GM23248 (cell line): ENCODE data around the gene MOV10L1. TPM values are rescaled to one million over a fixed set of nuclear protein-coding genes. Genes with fewer than 3 reads are reported as not detected.

Experiments
- DNase-seq: peaks from one replicate; pipeline ENCODE4 v3.0.0-alpha.2; 2015
- H2AFZ ChIP-seq: fragments of 200-600 bp; sonication (generic); 2 replicates; pipeline ENCODE4 v1.6.1; 2016; ENCODE audit warnings: antibody characterized with exemption
- H3F3A ChIP-seq: fragments of 200-600 bp; sonication (generic); 2 replicates; pipeline ENCODE4 v1.6.1; 2016; ENCODE audit warnings: mild to moderate bottlenecking, antibody characterized with exemption, mixed run types; ENCODE audit not compliant: insufficient read depth
- H3K27ac ChIP-seq: fragments of 200-600 bp; sonication (generic); 2 replicates; pipeline ENCODE4 v1.5.1; 2016; ENCODE audit warnings: mild to moderate bottlenecking
- H3K27me3 ChIP-seq: fragments of 200-600 bp; sonication (generic); replicated peaks from 2 replicates; pipeline ENCODE4 v1.6.1; 2016; ENCODE audit warnings: mild to moderate bottlenecking; ENCODE audit not compliant: insufficient read depth
- H3K36me3 ChIP-seq: fragments of 200-600 bp; sonication (generic); 2 replicates; pipeline ENCODE4 v1.6.1; 2016; ENCODE audit warnings: low read depth, mild to moderate bottlenecking
- H3K4me1 ChIP-seq: fragments of 200-600 bp; sonication (generic); 2 replicates; pipeline ENCODE4 v1.6.1; 2016; ENCODE audit warnings: mild to moderate bottlenecking; ENCODE audit not compliant: insufficient read depth
- H3K4me2 ChIP-seq: fragments of 200-600 bp; sonication (generic); one replicate; pipeline ENCODE4 v1.6.1; 2016; ENCODE audit warnings: mild to moderate bottlenecking; ENCODE audit not compliant: unreplicated experiment
- H3K4me3 ChIP-seq: fragments of 200-600 bp; sonication (generic); 2 replicates; pipeline ENCODE4 v1.5.1; 2016; ENCODE audit warnings: mild to moderate bottlenecking
- H3K79me2 ChIP-seq: fragments of 200-600 bp; sonication (generic); 2 replicates; pipeline ENCODE4 v1.6.1; 2016; ENCODE audit warnings: mild to moderate bottlenecking; ENCODE audit not compliant: insufficient read depth
- H3K9ac ChIP-seq: fragments of 200-600 bp; sonication (generic); 2 replicates; pipeline ENCODE4 v1.6.1; 2016; ENCODE audit warnings: mild to moderate bottlenecking
- H3K9me2 ChIP-seq: fragments of 200-600 bp; sonication (generic); 2 replicates; pipeline ENCODE4 v1.6.1; 2016; ENCODE audit warnings: mixed run types, mild to moderate bottlenecking, moderate library complexity; ENCODE audit not compliant: insufficient read depth
- H3K9me3 ChIP-seq: fragments of 200-600 bp; sonication (generic); one replicate; pipeline ENCODE4 v1.6.1; 2017; ENCODE audit warnings: low read depth
- H4K20me1 ChIP-seq: fragments of 200-600 bp; sonication (generic); 2 replicates; pipeline ENCODE4 v1.6.0; 2016; ENCODE audit not compliant: insufficient read depth
- EZH2 ChIP-seq: fragments of 200-600 bp; sonication (generic); IDR thresholded peaks from 2 replicates; pipeline ENCODE4 v1.6.1; 2018; ENCODE audit warnings: antibody characterized with exemption, mild to moderate bottlenecking; ENCODE audit not compliant: insufficient read depth, poor library complexity, severe bottlenecking
- EZH2phosphoT487 ChIP-seq: fragments of 200-600 bp; sonication (generic); IDR thresholded peaks from 2 replicates; pipeline ENCODE4 v1.6.1; 2018; ENCODE audit warnings: antibody characterized with exemption, moderate library complexity, mild to moderate bottlenecking, low read depth; ENCODE audit not compliant: insufficient read depth
- WGBS, 2 experiments: methylation state at CpG; one replicate each; pipeline ENCODE4 v1.1.6; 2015 to 2017; ENCODE audit warnings: low lambda C conversion rate in 2 of 2, low coverage in 1 of 2; ENCODE audit errors: missing lambda C conversion rate in 2 of 2; 5-methylcytosine and 5-hydroxymethylcytosine counted together
- in situ Hi-C: fragments of 300-500 bp; cut with MboI; formaldehyde crosslinking; loops from 2 replicates; pipeline ENCODE4 v1.15.0; 2020
- polyA plus RNA-seq: library from polyadenylated mRNA; unstranded; fragments of >200 nt; fragmentation: Nextera tagmentation; extraction: Ambion mirVana; gene quantifications from 2 replicates; pipeline ENCODE4 v1.2.1, GENCODE V29; 2016
- total RNA-seq: library from RNA; depleted of rRNA; stranded (reverse); fragments of >200 nt; shearing (Covaris generic); gene quantifications from 2 replicates; pipeline ENCODE4 v1.2.3, GENCODE V29; 2014

Gene MOV10L1
- total and polyA plus RNA-seq, 2 experiments from 2014 or later = not detected

DNA sequence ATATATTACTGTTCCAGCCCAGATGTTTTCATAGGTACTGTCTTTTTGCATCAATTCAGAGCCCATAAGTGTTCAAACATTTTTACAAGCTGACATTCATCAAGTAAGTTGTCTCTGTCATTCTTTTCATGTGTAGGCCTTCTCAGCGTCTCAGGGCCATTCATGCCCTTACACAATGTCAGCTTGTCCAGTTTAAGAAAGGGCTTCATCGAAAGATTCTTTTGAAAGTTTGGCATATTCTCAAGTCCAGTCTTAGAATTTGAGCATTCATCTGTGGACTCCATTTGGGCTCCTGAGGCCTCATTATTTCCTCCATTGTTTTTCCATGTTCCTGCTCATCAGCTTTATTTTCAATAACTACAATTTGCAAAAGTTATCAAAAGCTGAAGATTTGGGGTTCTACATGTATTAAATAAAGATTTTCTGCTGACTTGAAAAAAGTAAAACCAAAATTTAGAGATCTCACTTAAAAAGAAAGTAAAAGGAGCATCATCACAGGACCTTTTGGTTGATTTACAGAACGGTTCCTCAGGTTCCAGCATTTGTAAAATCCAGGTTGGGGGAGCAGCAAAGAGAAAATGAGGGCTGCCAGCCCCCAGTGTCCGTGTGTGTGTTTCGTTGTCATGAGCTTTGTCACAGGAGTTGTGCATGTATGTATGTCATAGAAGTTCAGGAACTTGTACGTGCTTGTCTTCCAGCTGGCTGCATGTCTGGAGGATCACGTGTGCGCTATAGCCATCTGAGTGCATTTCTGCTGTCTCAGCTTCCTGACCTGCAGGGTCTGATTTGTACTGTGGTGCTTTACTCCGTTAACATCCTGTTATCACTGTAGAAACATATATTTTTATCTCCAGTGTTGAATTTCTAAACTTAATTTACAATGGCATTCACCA, 15.6 kb downstream of the MOV10L1 start:
- no peaks in the 10 kb centered on the region for H4K20me1 ChIP-seq
- in situ Hi-C loops = no loop called here
- no peaks in the 10 kb centered on the region for H3F3A ChIP-seq
- no peak for DNase-seq
- H3K4me2 ChIP-seq = no peak overlapping the region
- H3K27me3 ChIP-seq = peaks cover 6% of the 10 kb centered on the region; the same call in 1 of the 2 replicates
- no peak overlapping the region for H2AFZ ChIP-seq
- no peaks in the 10 kb centered on the region for H3K79me2 ChIP-seq
- no peak overlapping the region for H3K9ac ChIP-seq
- H3K4me1 ChIP-seq = no peaks in the 10 kb centered on the region
- H3K36me3 ChIP-seq = no peaks in the 10 kb centered on the region
- no peaks in the 10 kb centered on the region for H3K9me3 ChIP-seq
- 64 to 68% methylated on average over 9 of the region's 9 CpGs for WGBS, 2 experiments
- no peak for TF ChIP-seq EZH2
- no peak overlapping the region for H3K4me3 ChIP-seq
- no peaks in the 10 kb centered on the region for H3K9me2 ChIP-seq
- H3K27ac ChIP-seq = no peak overlapping the region

DNA sequence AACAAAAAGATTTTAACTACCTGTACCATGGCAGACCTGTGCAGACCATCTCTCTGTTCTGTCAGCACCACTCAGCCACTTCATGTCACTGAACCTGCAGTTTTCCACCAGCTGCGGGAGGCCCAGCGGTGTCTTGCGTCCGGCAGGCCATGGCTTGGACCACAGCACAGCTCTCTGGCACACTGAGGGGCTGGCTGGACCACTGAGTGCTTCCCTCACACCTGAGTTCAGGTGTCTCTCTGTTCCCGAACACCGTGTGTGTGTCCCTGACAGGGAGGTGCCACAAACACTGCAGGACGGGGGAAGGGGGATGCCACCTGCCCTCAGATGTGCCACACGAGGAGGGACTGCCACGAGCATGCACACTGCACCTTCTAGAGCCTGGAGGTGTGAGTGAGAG, 17.7 kb downstream of the MOV10L1 start:
- DNase-seq = no peak
- Histone ChIP-seq H3K9ac (no peak overlapping the region), H4K20me1 (no peaks in the 10 kb centered on the region), H3K9me3 (no peaks in the 10 kb centered on the region), H3K9me2 (no peaks in the 10 kb centered on the region), H2AFZ (no peak overlapping the region), H3K27me3 (no peaks in the 10 kb centered on the region), H3F3A (no peaks in the 10 kb centered on the region), H3K4me3 (no peak overlapping the region), H3K79me2 (no peaks in the 10 kb centered on the region), H3K27ac (no peak overlapping the region), H3K4me1 (peaks cover 3% of the 10 kb centered on the region; the same call in 1 of the 2 replicates), H3K4me2 (no peak overlapping the region), H3K36me3 (no peaks in the 10 kb centered on the region)
- 62 to 71% methylated on average over 9 of the region's 9 CpGs for WGBS, 2 experiments
- no peak for TF ChIP-seq EZH2phosphoT487
- in situ Hi-C loops = no loop called here

DNA sequence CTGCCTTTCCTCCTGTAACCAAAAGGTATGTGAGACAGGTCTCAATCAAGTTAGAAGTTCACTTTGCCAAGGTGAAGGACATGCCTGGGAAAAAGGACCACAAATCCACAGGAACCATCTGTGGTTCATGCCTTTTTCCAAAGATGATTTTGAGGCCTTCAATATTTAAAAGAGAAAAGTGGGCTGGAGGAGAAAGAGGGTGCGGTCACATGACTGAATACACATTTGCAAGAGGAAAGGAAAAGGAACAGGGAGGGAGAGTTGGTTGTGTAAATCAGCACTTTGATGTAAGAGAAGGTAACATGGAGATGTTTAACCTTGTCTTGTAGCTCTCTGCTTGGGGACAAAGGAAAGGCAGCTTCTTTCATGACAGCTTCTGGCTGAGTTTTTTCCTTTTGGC, 21.2 kb downstream of the MOV10L1 start:
- H3K9me2 ChIP-seq = no peaks in the 10 kb centered on the region
- no peak for DNase-seq
- no peaks in the 10 kb centered on the region for H3K79me2 ChIP-seq
- no peaks in the 10 kb centered on the region for H3K36me3 ChIP-seq
- no peak overlapping the region for H3K9ac ChIP-seq
- H2AFZ ChIP-seq = no peak overlapping the region
- no peaks in the 10 kb centered on the region for H3K9me3 ChIP-seq
- H3F3A ChIP-seq = no peaks in the 10 kb centered on the region; the same call in 1 of the 2 replicates
- H3K4me3 ChIP-seq = no peak overlapping the region
- H3K4me2 ChIP-seq = no peak overlapping the region
- in situ Hi-C loops = no loop called here
- H4K20me1 ChIP-seq = no peaks in the 10 kb centered on the region
- H3K27me3 ChIP-seq = no peaks in the 10 kb centered on the region
- WGBS, 2 experiments = 95 to 100% methylated on average over 1 of the region's 1 CpG
- H3K27ac ChIP-seq = no peak overlapping the region
- TF ChIP-seq EZH2phosphoT487 = no peak
- no peak for TF ChIP-seq EZH2
- H3K4me1 ChIP-seq = peaks cover 17% of the 10 kb centered on the region

DNA sequence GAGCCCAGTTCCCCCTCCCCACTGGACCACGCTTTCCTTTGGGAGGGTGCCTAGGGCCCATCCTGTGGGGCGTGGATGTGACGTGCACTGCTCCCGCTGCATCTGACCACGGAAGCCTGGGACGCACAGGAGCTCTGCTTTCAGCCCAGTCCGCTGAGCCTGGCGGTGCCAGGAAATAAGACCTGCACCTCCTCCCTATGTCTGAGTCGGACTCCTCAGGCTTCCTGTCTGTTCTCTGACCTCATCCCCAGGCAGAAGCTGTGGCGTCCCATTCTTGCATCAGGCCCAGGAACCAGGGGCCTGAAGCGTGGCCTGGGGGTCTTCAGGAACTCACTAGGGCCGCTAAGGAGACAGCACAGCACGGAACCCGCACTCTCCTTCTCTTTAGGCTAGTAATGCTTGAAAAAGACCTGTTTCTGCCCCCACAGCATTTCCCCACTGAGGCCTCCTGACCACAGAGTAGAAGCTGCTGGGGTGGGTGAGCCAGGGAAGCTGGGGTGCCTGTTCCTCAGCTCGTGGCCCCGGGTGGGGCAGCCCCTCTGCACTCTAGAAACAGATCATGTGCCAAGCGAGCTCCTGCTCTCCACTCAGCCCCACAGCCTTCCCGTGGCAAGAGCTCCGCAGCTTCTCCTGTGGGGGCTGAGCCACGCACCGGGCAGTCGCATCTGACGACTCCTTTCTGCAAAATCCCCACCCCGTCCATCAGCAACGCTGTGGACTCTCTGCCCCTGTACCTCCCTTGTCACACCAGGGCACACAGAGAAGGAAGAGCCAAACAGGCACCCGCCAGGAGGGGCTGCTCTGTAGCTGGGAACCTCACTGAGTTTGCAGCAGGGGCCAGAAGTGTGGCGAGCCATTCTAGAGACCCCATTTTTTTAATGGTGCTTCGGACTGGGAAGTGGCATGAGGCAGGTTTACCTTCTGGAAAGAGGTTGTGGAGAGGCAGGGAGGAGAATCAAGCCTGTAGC, 22.6 kb downstream of the MOV10L1 start:
- Histone ChIP-seq H3K79me2 (no peaks in the 10 kb centered on the region), H3K9me3 (no peaks in the 10 kb centered on the region), H3K4me2 (no peak overlapping the region), H3K27me3 (no peaks in the 10 kb centered on the region), H3K4me1 (peaks cover 17% of the 10 kb centered on the region), H2AFZ (no peak overlapping the region), H3K27ac (no peak overlapping the region), H3K9ac (no peak overlapping the region), H3K9me2 (no peaks in the 10 kb centered on the region), H3F3A (no peaks in the 10 kb centered on the region; the same call in 1 of the 2 replicates), H3K36me3 (no peaks in the 10 kb centered on the region), H4K20me1 (no peaks in the 10 kb centered on the region), H3K4me3 (no peak overlapping the region)
- in situ Hi-C loops = no loop called here
- DNase-seq = peak; percentile 53
- TF ChIP-seq EZH2 (no peak), EZH2phosphoT487 (no peak)
- WGBS, 2 experiments = 79 to 82% methylated on average over 27 to 28 of the region's 28 CpGs
